IPS DF 6.9 (cell line): Measurements from ENCODE around the gene BRI3.

Experiments used
- DNase-seq: peaks from one replicate; pipeline ENCODE4 v3.0.0-alpha.2; 2013; ENCODE audit warnings: low read depth, low spot score
- H3K27ac ChIP-seq: one replicate; pipeline ENCODE4 v1.5.1; 2013; ENCODE audit warnings: low read length, control low read depth
- H3K27me3 ChIP-seq: 2 replicates; pipeline ENCODE4 v1.6.1; 2013; ENCODE audit warnings: mild to moderate bottlenecking, low read length; ENCODE audit not compliant: control insufficient read depth, insufficient read depth
- H3K36me3 ChIP-seq: 2 replicates; pipeline ENCODE4 v1.6.1; 2013; ENCODE audit warnings: low read length; ENCODE audit not compliant: control insufficient read depth, insufficient read depth
- H3K4me1 ChIP-seq: 2 replicates; pipeline ENCODE4 v1.6.1; 2013; ENCODE audit warnings: low read length; ENCODE audit not compliant: control insufficient read depth, insufficient read depth
- H3K4me3 ChIP-seq: 2 replicates; pipeline ENCODE4 v1.5.1; 2013; ENCODE audit warnings: mild to moderate bottlenecking, low read length
- H3K9me3 ChIP-seq: 2 replicates; pipeline ENCODE4 v1.6.1; 2013; ENCODE audit warnings: low read length, inconsistent platforms; ENCODE audit not compliant: control insufficient read depth, insufficient read depth
- WGBS: extraction: QIAGEN DNeasy Blood & Tissue Kit; methylation state at CpG from one replicate; pipeline ENCODE4 v1.1.7; 2013; ENCODE audit warnings: mixed read lengths, missing lambda C conversion rate; ENCODE audit not compliant: insufficient read length, insufficient coverage; 5-methylcytosine and 5-hydroxymethylcytosine counted together

The BRI3 gene

DNA sequence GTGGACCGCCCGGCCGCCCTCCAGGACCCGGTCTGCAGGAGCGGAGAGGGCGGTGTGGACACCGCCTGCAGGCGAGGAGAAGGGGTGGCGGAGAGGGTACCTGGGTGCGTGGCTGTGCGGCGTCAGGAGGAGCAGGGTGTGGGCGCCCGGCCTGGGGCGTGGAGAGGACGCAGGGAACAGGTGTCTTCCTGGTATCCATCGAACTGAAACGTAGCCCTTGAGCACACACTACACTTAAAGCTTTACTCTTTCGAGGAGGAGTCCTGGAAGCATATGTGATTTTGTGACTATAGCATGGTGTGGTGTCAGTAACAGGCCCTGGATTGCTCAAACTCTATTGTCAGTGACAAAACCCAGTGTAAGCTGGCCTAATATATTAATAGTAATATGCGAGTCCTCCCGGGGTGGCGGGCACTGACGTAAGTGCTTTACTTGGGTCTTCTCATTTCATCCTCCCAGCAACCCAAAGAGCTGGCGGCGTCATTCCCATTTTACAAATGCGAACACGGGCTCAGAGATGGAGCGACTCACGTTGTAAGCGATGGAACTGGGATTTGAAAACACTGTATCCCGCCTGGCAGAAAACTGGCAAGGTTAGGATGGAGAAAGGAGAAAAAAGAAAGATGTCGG lies 28.9 kb upstream of the BRI3 start:
- no peak for DNase-seq
- no CpG with 5 or more reads among the region's 32 CpGs for WGBS
- Histone ChIP-seq H3K4me3 (peak overlapping the region; percentile 90), H3K4me1 (peaks cover 3% of the 10 kb centered on the region; the same call in 1 of the 2 replicates), H3K27me3 (no peaks in the 10 kb centered on the region), H3K36me3 (no peaks in the 10 kb centered on the region), H3K9me3 (no peaks in the 10 kb centered on the region; the same call in 1 of the 2 replicates), H3K27ac (no peak overlapping the region)

- DNase-seq: no peak
- Histone ChIP-seq H3K4me3 (no peak overlapping the region), H3K4me1 (peaks cover 3% of the 10 kb centered on the region; the same call in 1 of the 2 replicates), H3K36me3 (no peaks in the 10 kb centered on the region; the same call in 1 of the 2 replicates), H3K27me3 (no peaks in the 10 kb centered on the region), H3K27ac (no peak overlapping the region), H3K9me3 (no peaks in the 10 kb centered on the region; the same call in 1 of the 2 replicates)
- no CpG with 5 or more reads among the region's 4 CpGs for WGBS
These were observed 27.0 kb upstream of the BRI3 start for GRCh38 chr7:98254516-98254915.

DNA sequence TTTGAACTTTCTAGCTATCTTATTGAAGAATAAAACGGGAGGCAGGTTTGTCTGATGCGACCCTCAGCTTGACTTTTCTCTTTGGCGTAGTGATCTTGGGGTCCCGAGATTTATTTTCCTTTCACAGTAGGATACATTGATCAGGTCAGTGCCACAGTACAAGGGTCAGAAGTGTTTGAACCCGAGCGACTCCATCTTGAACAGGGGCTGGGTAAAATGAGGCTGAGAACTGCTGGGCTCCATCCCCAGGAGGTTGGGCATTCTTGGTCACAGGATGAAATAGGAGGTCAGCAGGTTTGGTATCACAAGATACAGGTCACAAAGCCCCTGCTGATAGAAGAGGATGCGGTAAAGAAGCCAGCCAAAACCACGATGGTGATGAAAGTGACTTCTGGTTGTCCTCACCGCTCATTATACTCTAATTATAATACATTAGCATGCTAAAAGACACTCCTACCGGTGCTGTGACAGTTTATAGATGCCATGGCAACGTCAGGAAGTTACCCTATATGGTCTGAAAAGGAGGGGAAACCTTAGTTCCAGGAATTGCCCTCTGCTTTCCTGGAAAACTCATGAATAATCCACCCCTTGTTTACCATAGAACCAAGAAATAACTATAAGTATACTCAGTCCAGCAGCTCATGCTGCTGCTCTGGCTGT lies 26.4 kb upstream of the BRI3 start:
- Histone ChIP-seq H3K4me1 (peaks cover 3% of the 10 kb centered on the region; the same call in 1 of the 2 replicates), H3K4me3 (no peak overlapping the region), H3K27ac (no peak overlapping the region), H3K36me3 (no peaks in the 10 kb centered on the region; the same call in 1 of the 2 replicates), H3K9me3 (no peaks in the 10 kb centered on the region; the same call in 1 of the 2 replicates), H3K27me3 (no peaks in the 10 kb centered on the region)
- WGBS: no CpG with 5 or more reads among the region's 11 CpGs
- no peak for DNase-seq

GRCh38 chr7:98256431-98256830 lies 25.1 kb upstream of the BRI3 start:
- Histone ChIP-seq H3K36me3 (no peaks in the 10 kb centered on the region; the same call in 1 of the 2 replicates), H3K4me3 (no peak overlapping the region), H3K9me3 (no peaks in the 10 kb centered on the region), H3K27me3 (no peaks in the 10 kb centered on the region), H3K4me1 (no peaks in the 10 kb centered on the region), H3K27ac (no peak overlapping the region)
- no peak for DNase-seq
- no CpG with 5 or more reads among the region's 7 CpGs for WGBS

DNA sequence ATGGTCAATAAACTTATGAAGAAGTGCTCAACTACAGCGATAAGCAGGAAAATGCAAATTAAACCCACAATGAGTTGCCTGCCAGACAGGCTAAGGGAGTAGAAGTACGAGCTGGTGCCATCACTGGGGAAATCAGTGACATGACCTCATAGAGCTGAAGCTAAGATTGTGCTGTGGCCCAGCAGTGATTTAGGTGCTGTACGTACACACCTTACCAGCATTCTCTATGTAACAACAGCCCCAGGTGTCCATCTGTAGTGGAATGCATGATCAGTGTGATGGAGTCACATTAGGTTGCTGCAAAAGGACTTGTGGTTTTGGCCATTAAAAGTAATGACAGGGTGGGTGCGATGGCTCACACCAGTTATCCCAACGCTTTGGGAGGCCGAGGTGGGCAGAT lies 23.8 kb upstream of the BRI3 start:
- no peaks in the 10 kb centered on the region for H3K9me3 ChIP-seq
- no peaks in the 10 kb centered on the region for H3K27me3 ChIP-seq
- no CpG with 5 or more reads among the region's 6 CpGs for WGBS
- H3K4me3 ChIP-seq: no peak overlapping the region
- no peak overlapping the region for H3K27ac ChIP-seq
- DNase-seq: no peak
- no peaks in the 10 kb centered on the region for H3K4me1 ChIP-seq
- no peaks in the 10 kb centered on the region; the same call in 1 of the 2 replicates for H3K36me3 ChIP-seq

- H3K4me1 ChIP-seq: no peaks in the 10 kb centered on the region
- H3K9me3 ChIP-seq: no peaks in the 10 kb centered on the region
- no peak overlapping the region for H3K4me3 ChIP-seq
- H3K27ac ChIP-seq: no peak overlapping the region
- DNase-seq: no peak
- WGBS: no CpG with 5 or more reads among the region's 5 CpGs
- no peaks in the 10 kb centered on the region for H3K27me3 ChIP-seq
- no peaks in the 10 kb centered on the region for H3K36me3 ChIP-seq
These were observed 15.6 kb upstream of the BRI3 start for GRCh38 chr7:98265841-98266271.

GRCh38 chr7:98266840-98267239 lies 14.6 kb upstream of the BRI3 start:
- H3K9me3 ChIP-seq: no peaks in the 10 kb centered on the region
- DNase-seq: no peak
- no peak overlapping the region for H3K27ac ChIP-seq

DNA sequence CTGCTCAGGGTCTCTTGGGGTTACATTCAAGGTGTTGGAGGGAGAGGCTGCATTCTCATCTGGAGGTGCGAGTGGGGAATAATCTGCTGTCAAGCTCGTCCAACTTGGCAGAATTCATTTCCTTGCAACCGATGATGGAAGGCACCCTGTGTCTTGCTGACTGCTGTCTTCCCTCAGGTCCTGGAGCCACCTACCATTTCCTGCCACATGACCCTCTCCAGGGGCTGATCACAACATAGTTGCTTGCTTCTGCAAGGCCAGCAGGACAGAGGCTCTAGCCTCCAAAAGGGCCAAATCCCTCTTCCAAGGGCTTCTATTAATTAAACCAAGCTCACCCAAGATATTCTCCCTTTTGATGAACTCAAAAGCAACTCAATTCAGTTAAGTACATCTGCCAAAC lies 14.2 kb upstream of the BRI3 start:
- DNase-seq: no peak
- WGBS: no CpG with 5 or more reads among the region's 3 CpGs

More at GRCh38 chr7:98266840-98267239, 14.6 kb upstream of the BRI3 start:
- Histone ChIP-seq H3K27me3 (no peaks in the 10 kb centered on the region), H3K4me3 (no peak overlapping the region), H3K4me1 (no peaks in the 10 kb centered on the region), H3K36me3 (no peaks in the 10 kb centered on the region)
- no CpG with 5 or more reads among the region's 2 CpGs for WGBS

DNA sequence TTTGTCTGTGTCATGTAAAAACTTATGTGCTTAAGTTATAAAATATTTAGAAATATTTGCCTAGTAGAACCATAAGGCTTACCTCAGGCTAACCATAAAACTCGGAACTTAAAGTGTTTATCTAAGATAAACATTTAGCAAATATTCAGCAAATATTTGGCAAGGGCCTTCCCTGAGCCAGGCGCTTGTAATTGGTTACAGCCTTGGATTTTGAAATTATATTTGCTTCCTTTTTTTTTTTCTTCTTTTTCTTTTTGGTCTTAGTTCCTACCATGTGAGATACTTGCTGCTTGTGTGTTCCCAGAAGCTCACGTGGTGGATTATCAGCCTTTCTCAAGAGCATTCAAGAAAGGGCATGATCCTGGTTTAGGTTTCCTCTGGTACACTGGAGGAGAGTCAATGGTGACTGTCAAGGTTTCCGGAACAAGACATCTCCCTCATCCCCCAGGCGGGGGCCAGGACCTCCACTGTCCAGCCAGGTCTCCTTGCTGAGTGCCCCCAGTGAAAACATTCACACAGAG lies 5.2 kb upstream of the BRI3 start:
- no peaks in the 10 kb centered on the region for H3K9me3 ChIP-seq
- no peaks in the 10 kb centered on the region for H3K4me1 ChIP-seq
- DNase-seq: no peak
- H3K4me3 ChIP-seq: no peak overlapping the region
- H3K27ac ChIP-seq: no peak overlapping the region
- H3K27me3 ChIP-seq: no peaks in the 10 kb centered on the region
- no CpG with 5 or more reads among the region's 5 CpGs for WGBS
- no peaks in the 10 kb centered on the region for H3K36me3 ChIP-seq

More for the DNA sequence above, 14.2 kb upstream of the BRI3 start:
- Histone ChIP-seq H3K36me3 (no peaks in the 10 kb centered on the region), H3K27me3 (no peaks in the 10 kb centered on the region), H3K27ac (no peak overlapping the region), H3K9me3 (no peaks in the 10 kb centered on the region), H3K4me3 (no peak overlapping the region), H3K4me1 (no peaks in the 10 kb centered on the region)

DNA sequence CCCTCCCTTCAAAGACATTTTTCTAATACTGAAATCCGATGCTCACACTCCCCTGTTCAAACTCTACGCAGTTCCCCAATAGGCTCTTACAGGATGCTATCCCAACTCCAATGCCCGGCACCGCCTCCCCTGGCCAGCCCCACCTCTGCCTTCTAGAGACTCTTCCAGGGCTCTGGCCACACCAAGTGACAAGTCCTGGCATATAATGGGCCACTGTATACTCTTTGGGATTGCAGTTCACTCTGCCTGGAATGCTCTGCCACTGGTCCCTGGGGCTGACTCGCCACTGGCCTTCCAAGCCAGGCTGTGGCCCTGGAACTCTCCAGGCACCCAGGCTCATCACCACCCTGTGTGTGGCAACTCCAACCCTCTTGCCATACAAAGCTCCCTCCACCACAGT lies 3.1 kb upstream of the BRI3 start:
- Histone ChIP-seq H3K27me3 (no peaks in the 10 kb centered on the region), H3K27ac (no peak overlapping the region), H3K4me3 (no peak overlapping the region), H3K4me1 (no peaks in the 10 kb centered on the region), H3K9me3 (no peaks in the 10 kb centered on the region), H3K36me3 (no peaks in the 10 kb centered on the region)
- DNase-seq: no peak
- WGBS: no CpG with 5 or more reads among the region's 5 CpGs
